NCI-H2107 (cell line): ENCODE measurements around the gene GPR183.

Source experiments
- DNase-seq: peaks from one replicate; lab custom pipeline; 2025; lab: John Stamatoyannopoulos, UW

Gene GPR183

GRCh38 chr13:99339736-99340397, 32.7 kb upstream of the GPR183 start:
- no peak for DNase-seq

- DNase-seq = no peak
Measured at GRCh38 chr13:99339230-99339721, 32.1 kb upstream of the GPR183 start.

- no peak for DNase-seq
Measured at GRCh38 chr13:99335603-99336002, 28.4 kb upstream of the GPR183 start.

GRCh38 chr13:99335087-99335486, 27.9 kb upstream of the GPR183 start:
- DNase-seq = no peak

- no peak for DNase-seq
Measured at GRCh38 chr13:99334221-99334620, 27.0 kb upstream of the GPR183 start.

GRCh38 chr13:99332456-99332855, 25.3 kb upstream of the GPR183 start:
- no peak for DNase-seq

- DNase-seq = no peak
Measured at GRCh38 chr13:99331881-99332293, 24.7 kb upstream of the GPR183 start.

GRCh38 chr13:99330942-99331341, 23.7 kb upstream of the GPR183 start:
- DNase-seq = no peak

- DNase-seq = no peak
Measured at GRCh38 chr13:99329477-99329876, 22.3 kb upstream of the GPR183 start.

- DNase-seq = no peak
Measured at GRCh38 chr13:99327761-99328160, 20.6 kb upstream of the GPR183 start.

GRCh38 chr13:99327126-99327525, 19.9 kb upstream of the GPR183 start:
- DNase-seq = no peak

- no peak for DNase-seq
Measured at GRCh38 chr13:99326012-99326411, 18.8 kb upstream of the GPR183 start.

GRCh38 chr13:99323488-99323887, 16.3 kb upstream of the GPR183 start:
- no peak for DNase-seq

GRCh38 chr13:99322297-99323103, 15.3 kb upstream of the GPR183 start:
- no peak for DNase-seq

- DNase-seq = no peak
Measured at GRCh38 chr13:99321709-99322108, 14.5 kb upstream of the GPR183 start.

GRCh38 chr13:99320693-99321481, 13.7 kb upstream of the GPR183 start:
- DNase-seq = no peak

- no peak for DNase-seq
Measured at GRCh38 chr13:99316657-99317256, 9.6 kb upstream of the GPR183 start.

- DNase-seq = no peak
Measured at GRCh38 chr13:99316224-99316623, 9.0 kb upstream of the GPR183 start.

- DNase-seq = no peak
Measured at GRCh38 chr13:99315186-99315585, 8.0 kb upstream of the GPR183 start.

GRCh38 chr13:99314640-99315176, 7.5 kb upstream of the GPR183 start:
- no peak for DNase-seq

- DNase-seq = no peak
Measured at GRCh38 chr13:99313941-99314340, 6.7 kb upstream of the GPR183 start.

GRCh38 chr13:99313501-99313900, 6.3 kb upstream of the GPR183 start:
- DNase-seq = no peak
